Right atrium auricular region (tissue), 2 donors: Measurements from ENCODE around the gene CPSF4L. TPM values are rescaled to one million over a fixed set of nuclear protein-coding genes. Genes with fewer than 3 reads are reported as not detected.

ENCODE experiments used
- DNase-seq: peaks from one replicate; pipeline ENCODE4 v3.0.0-alpha.2; 2019; ENCODE audit warnings: low spot score
- H3K27ac ChIP-seq, 2 donors: fragments of 200-600 bp; sonication (generic); 1 replicate in 1 of 2; 2 replicates in 1 of 2; pipeline ENCODE4 v1.5.1; 2016 to 2019
- H3K27me3 ChIP-seq, 2 donors: fragments of 200-600 bp; sonication (generic); one replicate each; pipeline versions ENCODE4 v1.5.1 to v1.6.0; 2017 to 2019
- H3K36me3 ChIP-seq: fragments of 200-600 bp; sonication (generic); one replicate; pipeline ENCODE4 v1.5.1; 2016
- H3K4me1 ChIP-seq, 2 donors: fragments of 200-600 bp; sonication (generic); one replicate each; pipeline versions ENCODE4 v1.5.1 to v1.6.0; 2017 to 2019
- H3K4me3 ChIP-seq, 2 donors: fragments of 200-600 bp; sonication (generic); 1 replicate in 1 of 2; 2 replicates in 1 of 2; pipeline ENCODE4 v1.5.1; 2017 to 2019; ENCODE audit warnings: mild to moderate bottlenecking in 1 of 2, moderate library complexity in 1 of 2
- H3K9me3 ChIP-seq, 2 donors: fragments of 200-600 bp; sonication (generic); one replicate each; pipeline ENCODE4 v1.5.1; 2019
- total RNA-seq, 2 donors: library from RNA; depleted of rRNA; stranded (reverse); fragments of >200 nt; gene quantifications; one replicate each; pipeline ENCODE4 v1.1.0, GENCODE V29; 2016
- TF ChIP-seq, protein P1 (sequence below), 2 donors: fragments of 200-600 bp; sonication (generic); IDR thresholded peaks; one replicate each; pipeline ENCODE4 v1.5.1; 2019; ENCODE audit warnings: antibody characterized with exemption in 2 of 2

CPSF4L gene
- total RNA-seq, 2 donors from 2014 or later: not detected

DNA sequence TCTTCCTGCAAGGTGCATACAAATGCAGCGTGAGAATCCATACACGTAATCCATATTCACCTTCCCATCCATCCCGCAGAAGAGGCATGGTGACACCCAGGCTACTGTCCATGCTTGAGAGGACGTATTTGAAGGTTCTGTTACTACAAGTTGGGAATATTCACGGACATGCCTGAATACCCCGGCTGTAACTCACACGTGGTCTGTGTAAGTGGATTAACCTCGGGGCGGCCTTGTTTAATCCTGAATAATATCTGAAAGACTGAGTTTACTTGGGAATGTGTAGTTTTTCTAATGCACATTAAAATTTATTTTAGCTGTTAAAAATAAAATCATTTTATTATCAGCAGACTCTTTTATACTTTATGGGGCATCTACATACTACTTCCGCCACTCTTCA is 13.1 kb downstream of the CPSF4L start:
- H3K36me3 ChIP-seq: peaks cover 34% of the 10 kb centered on the region
- no peak overlapping the region for H3K27ac ChIP-seq
- H3K27me3 ChIP-seq: no peaks in the 10 kb centered on the region
- no peak overlapping the region for H3K4me3 ChIP-seq
- H3K4me1 ChIP-seq: no peaks in the 10 kb centered on the region
- H3K9me3 ChIP-seq: no peaks in the 10 kb centered on the region
- TF ChIP-seq, protein P1, sequence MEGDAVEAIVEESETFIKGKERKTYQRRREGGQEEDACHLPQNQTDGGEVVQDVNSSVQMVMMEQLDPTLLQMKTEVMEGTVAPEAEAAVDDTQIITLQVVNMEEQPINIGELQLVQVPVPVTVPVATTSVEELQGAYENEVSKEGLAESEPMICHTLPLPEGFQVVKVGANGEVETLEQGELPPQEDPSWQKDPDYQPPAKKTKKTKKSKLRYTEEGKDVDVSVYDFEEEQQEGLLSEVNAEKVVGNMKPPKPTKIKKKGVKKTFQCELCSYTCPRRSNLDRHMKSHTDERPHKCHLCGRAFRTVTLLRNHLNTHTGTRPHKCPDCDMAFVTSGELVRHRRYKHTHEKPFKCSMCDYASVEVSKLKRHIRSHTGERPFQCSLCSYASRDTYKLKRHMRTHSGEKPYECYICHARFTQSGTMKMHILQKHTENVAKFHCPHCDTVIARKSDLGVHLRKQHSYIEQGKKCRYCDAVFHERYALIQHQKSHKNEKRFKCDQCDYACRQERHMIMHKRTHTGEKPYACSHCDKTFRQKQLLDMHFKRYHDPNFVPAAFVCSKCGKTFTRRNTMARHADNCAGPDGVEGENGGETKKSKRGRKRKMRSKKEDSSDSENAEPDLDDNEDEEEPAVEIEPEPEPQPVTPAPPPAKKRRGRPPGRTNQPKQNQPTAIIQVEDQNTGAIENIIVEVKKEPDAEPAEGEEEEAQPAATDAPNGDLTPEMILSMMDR (IDR thresholded peaks at IDR 0.05): no peak
- no peak for DNase-seq

DNA sequence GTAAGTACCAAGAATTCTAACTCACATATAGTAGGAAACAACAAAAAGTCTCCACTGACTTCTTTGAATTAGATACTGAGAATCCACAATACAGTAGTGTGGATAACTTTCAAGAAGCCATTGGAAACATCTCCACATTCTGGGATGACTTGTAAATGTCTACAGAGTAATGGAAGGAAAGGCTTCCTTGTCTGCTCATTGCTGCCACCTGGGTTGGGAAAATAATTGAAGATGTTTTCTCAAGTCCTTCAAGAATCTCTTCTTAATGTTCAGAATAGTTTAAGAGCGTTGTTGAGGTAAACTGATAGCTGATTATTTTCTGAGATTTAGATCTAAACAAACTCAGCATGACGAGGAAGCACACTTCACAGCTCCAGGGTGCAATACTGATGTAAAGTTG is 14.0 kb downstream of the CPSF4L start:
- Histone ChIP-seq H3K4me1 (no peaks in the 10 kb centered on the region), H3K9me3 (no peaks in the 10 kb centered on the region), H3K27ac (no peak overlapping the region), H3K27me3 (no peaks in the 10 kb centered on the region), H3K36me3 (peaks cover 41% of the 10 kb centered on the region), H3K4me3 (no peak overlapping the region)
- no peak for DNase-seq
- TF ChIP-seq, protein P1 (IDR thresholded peaks at IDR 0.05): no peak

DNA sequence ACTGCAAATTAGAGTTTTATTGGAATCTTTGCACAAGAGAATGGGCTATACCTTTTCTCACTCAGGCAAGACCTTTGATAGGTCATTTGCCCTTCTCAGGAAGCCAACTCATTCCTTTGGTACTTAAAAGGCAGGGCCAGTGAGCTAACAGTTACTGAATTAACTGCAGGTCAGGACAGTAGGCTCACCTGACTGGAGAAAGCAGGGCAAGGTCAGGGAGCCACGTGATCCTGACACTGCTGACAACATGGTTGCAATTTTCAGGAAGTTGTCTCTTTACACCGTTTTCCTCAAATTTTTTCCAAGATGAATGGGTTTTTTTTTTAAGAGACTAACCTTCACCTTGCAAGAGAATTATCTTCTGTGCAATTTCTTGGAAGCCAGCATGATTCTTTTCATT is 21.1 kb downstream of the CPSF4L start:
- peaks cover 41% of the 10 kb centered on the region for H3K36me3 ChIP-seq
- no peak overlapping the region for H3K4me3 ChIP-seq
- DNase-seq: no peak
- H3K27ac ChIP-seq: no peak overlapping the region
- TF ChIP-seq, protein P1 (IDR thresholded peaks at IDR 0.05): no peak
- peaks cover 0 to 16% of the 10 kb centered on the region in 2 donors for H3K4me1 ChIP-seq
- H3K27me3 ChIP-seq: no peaks in the 10 kb centered on the region
- H3K9me3 ChIP-seq: no peaks in the 10 kb centered on the region

DNA sequence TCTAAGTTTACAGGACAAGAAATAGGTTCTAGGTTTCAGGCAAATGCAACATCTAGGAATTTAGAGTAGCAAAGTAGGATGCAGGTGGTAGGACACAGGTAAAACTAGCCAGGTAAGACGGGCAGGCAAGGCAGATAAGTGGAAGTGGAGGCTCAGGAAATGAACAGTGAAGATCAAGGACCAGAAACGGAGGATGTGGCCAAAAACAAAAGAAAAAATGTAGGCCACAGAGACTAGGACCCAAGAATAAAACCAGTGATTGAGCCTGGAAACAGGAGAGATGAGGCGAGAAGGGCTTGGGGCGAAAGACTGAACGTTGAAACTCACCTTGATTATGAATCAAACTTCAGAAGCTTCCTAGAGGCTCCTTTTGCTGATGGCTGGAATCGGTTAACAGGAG is 24.0 kb downstream of the CPSF4L start:
- Histone ChIP-seq H3K4me3 (no peak overlapping the region), H3K4me1 (peaks cover 0 to 27% of the 10 kb centered on the region in 2 donors), H3K27ac (no peak overlapping the region), H3K27me3 (no peaks in the 10 kb centered on the region), H3K36me3 (peaks cover 24% of the 10 kb centered on the region), H3K9me3 (no peaks in the 10 kb centered on the region)
- no peak for DNase-seq
- TF ChIP-seq, protein P1 (IDR thresholded peaks at IDR 0.05): no peak

DNA sequence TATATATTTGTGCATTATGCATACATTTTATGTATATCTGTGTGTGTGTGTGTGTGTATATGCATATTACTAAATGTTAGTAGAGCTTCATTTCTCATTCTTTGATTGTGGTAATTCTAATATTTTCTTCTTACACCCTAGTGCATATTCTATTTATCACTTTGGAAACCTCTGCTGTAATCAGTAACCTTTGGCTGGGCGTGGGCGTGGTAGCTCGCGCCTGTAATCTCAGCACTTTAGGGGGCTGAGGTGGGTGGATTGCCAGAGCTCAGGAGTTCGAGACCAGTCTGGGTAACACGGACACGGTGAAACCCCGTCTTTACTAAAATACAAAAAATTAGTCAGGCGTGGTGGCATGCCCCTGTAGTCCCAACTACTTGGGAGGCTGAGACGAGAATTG is 26.9 kb downstream of the CPSF4L start:
- H3K36me3 ChIP-seq: peaks cover 20% of the 10 kb centered on the region
- peaks cover 0 to 43% of the 10 kb centered on the region in 2 donors for H3K4me1 ChIP-seq
- H3K27ac ChIP-seq: no peak overlapping the region
- no peaks in the 10 kb centered on the region for H3K9me3 ChIP-seq
- no peak for DNase-seq
- TF ChIP-seq, protein P1 (IDR thresholded peaks at IDR 0.05): no peak
- H3K27me3 ChIP-seq: no peaks in the 10 kb centered on the region
- H3K4me3 ChIP-seq: no peak overlapping the region
